SK-N-SH (cell line): ENCODE measurements around the gene MEGF6. TPM values are rescaled to one million over a fixed set of nuclear protein-coding genes. Genes with fewer than 3 reads are reported as not detected.

Experiments
- CTCF ChIA-PET: fragments of 300-600, 350-600 bp; formaldehyde crosslinking; extraction: SDS; loops from one replicate; lab custom pipeline; 2021; lab: Yijun Ruan, JAX
- POLR2A ChIA-PET: fragments of 350-600 bp; sonication (Branson Sonifier 250); formaldehyde crosslinking; extraction: SDS; loops from one replicate; lab custom pipeline; 2020; ENCODE audit warnings: antibody characterized with exemption, inconsistent platforms; lab: Yijun Ruan, JAX
- DNase-seq: peaks from one replicate; pipeline ENCODE4 v3.0.0; 2012
- H2AFZ ChIP-seq: fragments of 200-600 bp; sonication (generic); 2 replicates; pipeline ENCODE4 v1.8.1; 2016; ENCODE audit warnings: antibody characterized with exemption, mild to moderate bottlenecking, low read depth
- H3F3A ChIP-seq: fragments of 200-600 bp; sonication (generic); replicated peaks from 2 replicates; pipeline ENCODE3; 2016; ENCODE audit warnings: antibody characterized with exemption, mild to moderate bottlenecking; ENCODE audit not compliant: insufficient read depth
- H3K27ac ChIP-seq, 2 experiments: fragments of 200-500 bp in 1 of 2; fragments of 200-600 bp in 1 of 2; sonication (Bioruptor generic) in 1 of 2; sonication (generic), shearing (Covaris generic) in 1 of 2; 2 replicates each; pipeline versions ENCODE4 v1.5.1 to v1.6.1; 2014 to 2016; ENCODE audit warnings: low read depth in 2 of 2, inconsistent platforms in 1 of 2, low read length in 1 of 2, mild to moderate bottlenecking in 1 of 2, mixed read lengths in 1 of 2
- H3K27me3 ChIP-seq: fragments of 200-600 bp; sonication (generic), shearing (Covaris generic); 2 replicates; pipeline ENCODE4 v1.6.1; 2016; ENCODE audit warnings: mixed run types; ENCODE audit not compliant: insufficient read depth
- H3K36me3 ChIP-seq, 2 experiments: fragments of 200-500 bp in 1 of 2; fragments of 200-600 bp in 1 of 2; sonication (Bioruptor generic) in 1 of 2; sonication (generic) in 1 of 2; replicated peaks in 1 of 2; 2 replicates each; pipeline versions ENCODE3 to v1.5.1; 2014 to 2016; ENCODE audit warnings: low read length in 1 of 2, mild to moderate bottlenecking in 1 of 2; ENCODE audit not compliant: insufficient read depth in 2 of 2, control insufficient read depth in 1 of 2
- H3K4me1 ChIP-seq, 2 experiments: fragments of 200-500 bp in 1 of 2; fragments of 200-600 bp in 1 of 2; sonication (Bioruptor generic) in 1 of 2; sonication (generic), shearing (Covaris generic) in 1 of 2; 2 replicates each; pipeline versions ENCODE4 v1.5.1 to v1.6.1; 2014 to 2016; ENCODE audit warnings: low read depth in 1 of 2, low read length in 1 of 2, mixed run types in 1 of 2; ENCODE audit not compliant: insufficient read depth in 2 of 2, control insufficient read depth in 1 of 2
- H3K4me2 ChIP-seq: fragments of 200-600 bp; sonication (generic), shearing (Covaris generic); 2 replicates; pipeline ENCODE4 v1.6.1; 2017; ENCODE audit warnings: mixed run types
- H3K4me3 ChIP-seq, 2 experiments: fragments of 200-500 bp in 1 of 2; fragments of 200-600 bp in 1 of 2; sonication (Bioruptor generic) in 1 of 2; sonication (generic), shearing (Covaris generic) in 1 of 2; 2 replicates each; pipeline versions ENCODE4 v1.5.1 to v1.8.1; 2014 to 2016; ENCODE audit warnings: low read depth in 2 of 2, inconsistent platforms in 1 of 2, low read length in 1 of 2, mild to moderate bottlenecking in 1 of 2, mixed read lengths in 1 of 2, moderate library complexity in 1 of 2
- H3K79me2 ChIP-seq: fragments of 200-600 bp; sonication (generic); 2 replicates; pipeline ENCODE4 v1.8.1; 2017; ENCODE audit warnings: mild to moderate bottlenecking; ENCODE audit not compliant: insufficient read depth
- H3K9ac ChIP-seq: fragments of 200-600 bp; sonication (generic); 2 replicates; pipeline ENCODE4 v1.6.1; 2017; ENCODE audit warnings: mixed run types
- H3K9me2 ChIP-seq: fragments of 200-600 bp; sonication (generic); 2 replicates; pipeline ENCODE4 v1.6.1; 2017; ENCODE audit warnings: mixed run types
- H3K9me3 ChIP-seq: fragments of 200-600 bp; sonication (generic); 2 replicates; pipeline ENCODE4 v1.6.1; 2017; ENCODE audit warnings: mixed run types, mild to moderate bottlenecking, moderate library complexity
- H4K20me1 ChIP-seq: fragments of 200-600 bp; sonication (generic); 2 replicates; pipeline ENCODE4 v1.6.1; 2017; ENCODE audit warnings: mild to moderate bottlenecking, mixed run types; ENCODE audit not compliant: insufficient read depth
- CTCF ChIP-seq: fragments of 200-600 bp; sonication (generic); IDR thresholded peaks from 2 replicates; pipeline ENCODE4 v1.6.1; 2017; ENCODE audit warnings: antibody characterized with exemption, mild to moderate bottlenecking, moderate library complexity
- ELF1 ChIP-seq: IDR thresholded peaks from 2 replicates; pipeline ENCODE4 v1.4.0; 2012
- EP300 ChIP-seq, 2 experiments: IDR thresholded peaks; 2 replicates each; pipeline versions ENCODE4 v1.4.0 to v1.6.1; 2012; ENCODE audit warnings: borderline replicate concordance in 1 of 2, low read depth in 1 of 2, low read length in 1 of 2
- EZH2phosphoT487 ChIP-seq: fragments of 200-600 bp; sonication (generic); IDR thresholded peaks from 2 replicates; pipeline ENCODE4 v1.6.1; 2017; ENCODE audit warnings: low read depth, mixed run types, mild to moderate bottlenecking, antibody characterized with exemption, moderate library complexity, borderline replicate concordance
- FOSL2 ChIP-seq: IDR thresholded peaks from 2 replicates; pipeline ENCODE4 v1.4.0; 2012; ENCODE audit warnings: low read depth, mild to moderate bottlenecking, moderate library complexity, borderline replicate concordance
- NFIC ChIP-seq: IDR thresholded peaks from 2 replicates; pipeline ENCODE4 v1.4.0; 2012; ENCODE audit warnings: borderline replicate concordance
- NRF1 ChIP-seq: IDR thresholded peaks from 2 replicates; pipeline ENCODE4 v1.6.1; 2012; ENCODE audit warnings: low read depth, mild to moderate bottlenecking, low read length
- RAD21 ChIP-seq: IDR thresholded peaks from 2 replicates; pipeline ENCODE4 v1.6.1; 2012; ENCODE audit warnings: mild to moderate bottlenecking, low read length
- SIN3A ChIP-seq: IDR thresholded peaks from 2 replicates; pipeline ENCODE4 v1.6.1; 2012; ENCODE audit warnings: low read depth, mild to moderate bottlenecking, low read length, moderate library complexity, borderline replicate concordance
- TCF12 ChIP-seq: IDR thresholded peaks from 2 replicates; pipeline ENCODE4 v1.4.0; 2012
- TEAD4 ChIP-seq: IDR thresholded peaks from 2 replicates; pipeline ENCODE4 v1.4.0; 2012; ENCODE audit warnings: mild to moderate bottlenecking, borderline replicate concordance; ENCODE audit not compliant: insufficient read depth
- USF1 ChIP-seq: IDR thresholded peaks from 2 replicates; pipeline ENCODE4 v1.4.0; 2012; ENCODE audit warnings: low read depth, borderline replicate concordance
- USF2 ChIP-seq: fragments of 150-350 bp; IDR thresholded peaks from 2 replicates; pipeline ENCODE4 v1.6.1; 2017; ENCODE audit warnings: antibody characterized with exemption, low read length, low read depth, borderline replicate concordance
- YY1 ChIP-seq: IDR thresholded peaks from 2 replicates; pipeline ENCODE4 v1.4.0; 2012; ENCODE audit warnings: low read depth, mild to moderate bottlenecking
- WGBS: methylation state at CpG from one replicate; pipeline ENCODE4 v1.1.6; 2017; ENCODE audit warnings: low lambda C conversion rate; 5-methylcytosine and 5-hydroxymethylcytosine counted together
- polyA plus RNA-seq, 3 experiments: library from polyadenylated mRNA; depleted of rRNA; stranded (reverse); fragments of >200 nt; gene quantifications; 2 replicates each; pipeline ENCODE4 v1.2.3, GENCODE V29; 2012
- TF ChIP-seq, protein P1 (sequence below): IDR thresholded peaks from 2 replicates; pipeline ENCODE4; 2012
- TF ChIP-seq, protein P2 (sequence below): IDR thresholded peaks from 2 replicates; pipeline ENCODE4 v1.4.0; 2012; ENCODE audit warnings: low read depth, borderline replicate concordance

Gene MEGF6
- polyA plus RNA-seq, 1 of the 3 experiments (the other 2 are of a cell fraction): 7.6 TPM

DNA sequence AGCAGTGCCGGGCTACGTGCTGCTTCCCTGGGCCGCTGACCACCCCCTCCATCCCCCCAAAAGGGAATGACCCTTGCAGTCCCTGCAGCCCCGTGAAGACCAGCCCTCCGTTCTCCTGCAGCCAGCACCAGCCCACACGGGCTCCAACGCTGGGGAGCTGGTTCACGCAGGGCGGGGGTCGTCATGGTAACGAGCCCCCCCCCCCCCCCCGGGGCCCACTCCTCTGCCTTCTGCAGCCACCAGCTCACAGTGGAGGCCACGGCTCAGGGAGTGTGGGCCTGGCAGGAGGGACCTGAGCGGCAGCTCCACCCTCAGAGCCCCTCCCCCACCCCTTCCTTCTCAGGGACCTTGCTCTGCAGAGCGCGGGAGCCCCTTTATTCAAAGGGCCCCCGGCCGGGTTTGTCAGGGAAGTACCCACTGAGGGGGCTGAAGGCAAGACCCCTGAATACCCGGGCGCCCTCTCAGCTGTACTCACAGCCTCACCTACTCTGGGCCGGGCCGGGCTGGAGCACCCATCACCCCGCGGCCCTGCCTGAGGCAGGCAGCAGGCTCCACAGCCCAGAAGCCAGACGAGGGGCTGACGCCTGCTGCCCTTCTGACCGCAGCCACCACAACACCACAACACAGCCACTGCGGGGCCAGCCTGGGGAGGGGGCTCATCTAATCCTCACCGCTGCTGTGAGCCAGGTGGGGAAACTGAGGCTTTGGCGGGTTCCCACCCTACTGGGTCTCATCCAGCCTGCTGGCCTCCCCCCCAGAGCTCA lies 12.6 kb downstream of the MEGF6 start:
- H3K36me3 ChIP-seq: no peaks in the 10 kb centered on the region
- H3K79me2 ChIP-seq: no peaks in the 10 kb centered on the region
- H4K20me1 ChIP-seq: no peaks in the 10 kb centered on the region
- no peaks in the 10 kb centered on the region for H3K9me3 ChIP-seq
- DNase-seq: peak; percentile 71
- 79% methylated on average over 14 of the region's 30 CpGs for WGBS
- ChIA-PET POLR2A (interaction anchor here (1.2 kb wide), 1 partner anchor 25 kb away, joined by 3 read pairs; no protein-coding TSS in a partner anchor), CTCF (interaction anchor here (0.8 to 3.0 kb wide), 9 partner anchors 10 to 108 kb away, joined by 4 to 17 read pairs (median 6); partner anchors contain the start of gene MEGF6)
- peaks cover 0 to 23% of the 10 kb centered on the region in 2 experiments; a peak in 1 of 4 replicates for H3K4me1 ChIP-seq
- H3K4me3 ChIP-seq: no peak overlapping the region
- H3K27me3 ChIP-seq: no peaks in the 10 kb centered on the region
- no peaks in the 10 kb centered on the region for H3F3A ChIP-seq
- no peak overlapping the region for H2AFZ ChIP-seq
- H3K9me2 ChIP-seq: no peaks in the 10 kb centered on the region
- peak overlapping the region in 1 of 2 experiments; percentile 74; a peak in 2 of 4 replicates for H3K27ac ChIP-seq
- H3K9ac ChIP-seq: no peak overlapping the region
- H3K4me2 ChIP-seq: no peak overlapping the region
- TF ChIP-seq EP300 (IDR thresholded peaks at IDR 0.05; ENCODE audit: borderline replicate concordance in 1 of 2, low read depth in 1 of 2, low read length in 1 of 2): no peak

DNA sequence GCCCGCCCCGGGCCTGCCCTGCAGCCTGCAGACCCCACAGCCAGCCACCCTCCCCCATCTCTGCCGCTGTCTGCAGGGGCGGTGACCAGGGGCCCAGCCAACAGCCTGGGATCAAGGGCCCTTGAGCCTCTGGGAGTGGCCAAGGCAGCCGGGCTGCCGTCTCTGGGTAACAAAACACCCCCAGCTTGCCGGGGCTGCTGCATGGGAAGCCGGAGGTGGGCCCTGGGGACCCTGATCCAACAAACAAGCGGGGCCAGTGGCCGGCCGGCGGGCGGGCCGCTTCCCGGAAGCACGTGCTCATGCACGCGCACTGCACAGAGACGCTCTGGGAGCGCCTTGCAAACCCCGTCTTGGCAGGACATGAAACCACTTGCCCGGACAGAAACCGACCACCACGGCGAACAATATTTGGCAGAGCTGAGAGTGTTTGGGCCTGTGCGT lies 13.2 kb downstream of the MEGF6 start:
- H3K27ac ChIP-seq: no peak overlapping the region; a peak in 1 of 4 replicates
- H3K27me3 ChIP-seq: no peaks in the 10 kb centered on the region
- H3K4me3 ChIP-seq: no peak overlapping the region
- H3K9ac ChIP-seq: no peak overlapping the region
- 90% methylated on average over 16 of the region's 26 CpGs for WGBS
- DNase-seq: no peak
- no peak for TF ChIP-seq TCF12
- TF ChIP-seq NFIC: no peak
- TF ChIP-seq EZH2phosphoT487: no peak
- no peak for TF ChIP-seq YY1
- TF ChIP-seq, protein P1, sequence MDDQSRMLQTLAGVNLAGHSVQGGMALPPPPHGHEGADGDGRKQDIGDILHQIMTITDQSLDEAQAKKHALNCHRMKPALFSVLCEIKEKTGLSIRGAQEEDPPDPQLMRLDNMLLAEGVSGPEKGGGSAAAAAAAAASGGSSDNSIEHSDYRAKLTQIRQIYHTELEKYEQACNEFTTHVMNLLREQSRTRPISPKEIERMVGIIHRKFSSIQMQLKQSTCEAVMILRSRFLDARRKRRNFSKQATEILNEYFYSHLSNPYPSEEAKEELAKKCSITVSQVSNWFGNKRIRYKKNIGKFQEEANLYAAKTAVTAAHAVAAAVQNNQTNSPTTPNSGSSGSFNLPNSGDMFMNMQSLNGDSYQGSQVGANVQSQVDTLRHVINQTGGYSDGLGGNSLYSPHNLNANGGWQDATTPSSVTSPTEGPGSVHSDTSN: no peak
- no peak for TF ChIP-seq CTCF
- no peak for TF ChIP-seq USF2
- no peak for TF ChIP-seq SIN3A
- no peak for TF ChIP-seq USF1
- TF ChIP-seq TEAD4: no peak
- TF ChIP-seq RAD21: no peak
- no peak for TF ChIP-seq FOSL2
- TF ChIP-seq ELF1: no peak
- no peak for TF ChIP-seq NRF1
- TF ChIP-seq, protein P2, sequence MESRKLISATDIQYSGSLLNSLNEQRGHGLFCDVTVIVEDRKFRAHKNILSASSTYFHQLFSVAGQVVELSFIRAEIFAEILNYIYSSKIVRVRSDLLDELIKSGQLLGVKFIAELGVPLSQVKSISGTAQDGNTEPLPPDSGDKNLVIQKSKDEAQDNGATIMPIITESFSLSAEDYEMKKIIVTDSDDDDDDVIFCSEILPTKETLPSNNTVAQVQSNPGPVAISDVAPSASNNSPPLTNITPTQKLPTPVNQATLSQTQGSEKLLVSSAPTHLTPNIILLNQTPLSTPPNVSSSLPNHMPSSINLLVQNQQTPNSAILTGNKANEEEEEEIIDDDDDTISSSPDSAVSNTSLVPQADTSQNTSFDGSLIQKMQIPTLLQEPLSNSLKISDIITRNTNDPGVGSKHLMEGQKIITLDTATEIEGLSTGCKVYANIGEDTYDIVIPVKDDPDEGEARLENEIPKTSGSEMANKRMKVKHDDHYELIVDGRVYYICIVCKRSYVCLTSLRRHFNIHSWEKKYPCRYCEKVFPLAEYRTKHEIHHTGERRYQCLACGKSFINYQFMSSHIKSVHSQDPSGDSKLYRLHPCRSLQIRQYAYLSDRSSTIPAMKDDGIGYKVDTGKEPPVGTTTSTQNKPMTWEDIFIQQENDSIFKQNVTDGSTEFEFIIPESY: no peak
- H3K36me3 ChIP-seq: no peaks in the 10 kb centered on the region
- H3K9me3 ChIP-seq: no peaks in the 10 kb centered on the region
- ChIA-PET CTCF (interaction anchor here (1.3 to 3.0 kb wide), 7 partner anchors 9 to 126 kb away, joined by 4 to 17 read pairs (median 7); partner anchors contain the start of gene MEGF6), POLR2A (no interaction called here)
- no peaks in the 10 kb centered on the region for H3K79me2 ChIP-seq
- no peaks in the 10 kb centered on the region for H3F3A ChIP-seq
- no peak overlapping the region for H3K4me2 ChIP-seq
- H3K4me1 ChIP-seq: peaks cover 0 to 23% of the 10 kb centered on the region in 2 experiments; a peak in 1 of 4 replicates
- H4K20me1 ChIP-seq: no peaks in the 10 kb centered on the region
- no peak overlapping the region for H2AFZ ChIP-seq
- H3K9me2 ChIP-seq: no peaks in the 10 kb centered on the region
